ENCODE data around the gene ABCA3.
"Not testable (repeated sequence)": the region's sequence is repeated elsewhere in the genome, so short reads cannot be mapped to it uniquely, and the experiment has no call there.

Gene ABCA3

GRCh38 chr16:2256531-2257140 is 83.9 kb downstream of the ABCA3 start:
- no peak for FAIRE-seq
- no peak for DNase-seq (ENCODE audit: insufficient read length, low spot score)
- no peak for TF ChIP-seq POLR2A (IDR thresholded peaks at IDR 0.05; ENCODE audit: low read depth, low read length)

DNA sequence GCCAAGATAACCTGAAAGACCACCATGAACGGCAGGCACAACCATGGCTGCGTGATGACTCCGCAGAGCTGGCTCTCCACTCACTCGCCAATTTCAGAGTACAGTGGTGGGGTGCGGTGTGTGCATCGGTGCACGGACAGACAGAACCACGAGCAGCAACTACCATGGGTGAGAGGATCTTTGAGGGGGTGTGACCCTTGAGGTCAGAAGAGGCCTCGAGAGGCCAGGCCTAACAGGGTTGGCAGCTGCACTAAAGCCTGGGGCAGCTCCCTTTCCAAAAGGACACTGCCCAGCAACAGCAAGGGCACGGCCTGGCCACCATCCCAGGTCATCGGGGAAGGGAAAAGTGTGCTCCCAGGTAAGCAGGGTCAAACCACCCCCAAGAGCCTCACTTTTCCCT is 87.2 kb downstream of the ABCA3 start:
- DNase-seq (ENCODE audit: insufficient read length, low spot score): no peak
- FAIRE-seq: no peak
- no peak for TF ChIP-seq POLR2A (IDR thresholded peaks at IDR 0.05; ENCODE audit: low read depth, low read length)

- no peak for TF ChIP-seq POLR2A (IDR thresholded peaks at IDR 0.05; ENCODE audit: low read depth, low read length)
- FAIRE-seq (no peak), DNase-seq (ENCODE audit: insufficient read length, low spot score) (no peak)
Observed at GRCh38 chr16:2252806-2253148, 87.8 kb downstream of the ABCA3 start.

DNA sequence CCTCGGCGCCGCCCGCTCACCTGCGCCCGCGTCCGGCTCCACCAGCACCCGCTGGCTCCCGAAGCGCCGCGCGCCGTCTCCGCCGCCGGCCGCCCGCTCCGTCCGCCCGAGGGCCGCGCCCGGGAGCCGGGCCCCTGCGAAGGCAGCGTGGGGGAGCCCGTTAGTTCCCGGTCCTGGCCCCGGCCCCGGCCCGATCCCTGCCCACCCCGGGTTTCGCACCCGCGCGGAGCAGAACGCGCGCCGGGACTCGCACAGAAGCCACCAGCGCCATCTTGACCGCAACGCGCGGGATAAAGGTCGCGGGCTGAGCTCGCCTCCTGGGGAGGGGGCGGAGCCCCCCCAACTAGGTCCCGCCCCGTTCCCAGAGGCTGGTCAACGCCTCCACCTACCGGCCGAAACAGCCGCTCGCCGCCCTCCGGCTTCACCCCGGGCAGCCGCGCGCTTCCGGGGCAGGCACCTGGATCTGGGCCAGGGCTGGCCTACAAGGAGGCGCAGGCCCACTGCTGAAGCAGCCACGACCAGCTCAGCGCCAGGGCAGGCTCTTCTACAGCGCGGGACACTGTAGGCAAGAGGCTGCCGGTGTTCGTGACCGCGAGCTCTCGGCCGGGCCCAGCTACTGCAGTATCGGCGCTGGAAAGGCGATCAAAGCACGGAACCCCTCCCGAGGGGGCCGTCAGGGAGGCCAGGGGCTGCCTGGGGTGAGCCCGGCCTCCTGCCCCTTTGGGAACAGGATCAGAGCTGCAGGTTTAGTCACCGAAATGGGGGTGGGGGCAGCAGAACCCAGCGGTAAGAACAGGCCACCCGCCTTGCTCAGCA is 89.0 kb downstream of the ABCA3 start, which contains the start of gene ECI1:
Gene ECI1, minus strand, starts transcription at position 292 of the 816 bp plus-strand sequence. Its CDS starts 21 bp downstream, at position 271.
- FAIRE-seq (peak; percentile 20), DNase-seq (ENCODE audit: insufficient read length, low spot score) (peak; percentile 97)

GRCh38 chr16:2250652-2251295 is 89.8 kb downstream of the ABCA3 start:
- FAIRE-seq: no peak
- DNase-seq (ENCODE audit: insufficient read length, low spot score): no peak
- TF ChIP-seq POLR2A (IDR thresholded peaks at IDR 0.05; ENCODE audit: low read depth, low read length): no peak

More for the DNA sequence above, 89.0 kb downstream of the ABCA3 start, which contains the start of gene ECI1:
- TF ChIP-seq POLR2A (IDR thresholded peaks at IDR 0.05; ENCODE audit: low read depth, low read length): peak; percentile 63

GRCh38 chr16:2246301-2246885 is 94.1 kb downstream of the ABCA3 start:
- DNase-seq (ENCODE audit: insufficient read length, low spot score): no peak
- no peak for TF ChIP-seq POLR2A (IDR thresholded peaks at IDR 0.05; ENCODE audit: low read depth, low read length)
- no peak for FAIRE-seq

GRCh38 chr16:2244926-2245795 is 95.4 kb downstream of the ABCA3 start:
- no peak for FAIRE-seq
- no peak for TF ChIP-seq POLR2A (IDR thresholded peaks at IDR 0.05; ENCODE audit: low read depth, low read length)
- no peak for DNase-seq (ENCODE audit: insufficient read length, low spot score)

GRCh38 chr16:2244301-2244700 is 96.2 kb downstream of the ABCA3 start:
- no peak for TF ChIP-seq POLR2A (IDR thresholded peaks at IDR 0.05; ENCODE audit: low read depth, low read length)
- DNase-seq (ENCODE audit: insufficient read length, low spot score): no peak
- FAIRE-seq: no peak

- DNase-seq (ENCODE audit: insufficient read length, low spot score) (no peak), FAIRE-seq (no peak)
- TF ChIP-seq POLR2A (IDR thresholded peaks at IDR 0.05; ENCODE audit: low read depth, low read length): no peak
Observed at GRCh38 chr16:2243781-2244180, 96.7 kb downstream of the ABCA3 start.

GRCh38 chr16:2243031-2243528 is 97.4 kb downstream of the ABCA3 start:
- FAIRE-seq (no peak), DNase-seq (ENCODE audit: insufficient read length, low spot score) (no peak)
- no peak for TF ChIP-seq POLR2A (IDR thresholded peaks at IDR 0.05; ENCODE audit: low read depth, low read length)

GRCh38 chr16:2242598-2242997 is 97.9 kb downstream of the ABCA3 start:
- TF ChIP-seq POLR2A (IDR thresholded peaks at IDR 0.05; ENCODE audit: low read depth, low read length): no peak
- DNase-seq (ENCODE audit: insufficient read length, low spot score) (no peak), FAIRE-seq (no peak)

DNA sequence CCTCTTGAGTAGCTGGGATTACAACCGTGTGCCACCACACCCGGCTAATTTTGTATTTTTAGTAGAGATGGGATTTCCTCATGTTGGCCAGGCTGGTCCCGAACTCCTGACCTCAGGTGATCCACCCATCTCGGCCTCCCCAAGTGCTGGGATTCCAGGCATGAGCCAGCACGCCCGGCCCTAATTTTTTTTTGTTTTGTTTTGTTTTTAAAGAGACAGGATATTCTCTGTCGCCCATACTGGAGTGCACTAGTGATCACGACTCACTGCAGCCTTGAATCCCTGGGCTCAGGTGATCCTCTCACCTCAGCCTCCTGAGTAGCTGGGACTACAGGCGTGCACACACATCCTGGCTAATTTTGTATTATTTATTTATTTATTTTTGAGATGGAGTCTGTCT is 100.2 kb downstream of the ABCA3 start:
- FAIRE-seq; DNase-seq (ENCODE audit: insufficient read length, low spot score): not testable (repeated sequence)
